H1 (cell line): Measurements from ENCODE around the gene METTL25B. TPM values are rescaled to one million over a fixed set of nuclear protein-coding genes. Genes with fewer than 3 reads are reported as not detected.

Source experiments
- CTCF ChIA-PET: fragments of 300-600 bp; sonication (Branson Sonifier 250); formaldehyde crosslinking; loops from one replicate; lab custom pipeline; 2021; ENCODE audit not compliant: partially characterized antibody; lab: Charles Lee
- POLR2A ChIA-PET: fragments of 300-600 bp; sonication (Branson Sonifier 250); formaldehyde crosslinking; loops from one replicate; lab custom pipeline; 2021; ENCODE audit warnings: inconsistent platforms; ENCODE audit not compliant: partially characterized antibody; lab: Charles Lee
- DNase-seq, 2 experiments: peaks; one replicate each; pipeline versions ENCODE4 v3.0.0 to v3.0.0-alpha.2; 2010 to 2022; ENCODE audit warnings: low spot score in 2 of 2, low read depth in 1 of 2, mixed read lengths in 1 of 2
- FAIRE-seq: peaks from 2 replicates; lab custom pipeline; 2011; peaks lifted over from hg19 to GRCh38; lab: Jason Lieb, UNC
- H2AFZ ChIP-seq: 2 replicates; pipeline ENCODE4 v1.8.1; 2012; ENCODE audit warnings: low read length, inconsistent platforms
- H2AK5ac ChIP-seq: 2 replicates; pipeline ENCODE4 v1.6.1; 2013; ENCODE audit warnings: low read depth, low read length
- H2BK120ac ChIP-seq: replicated peaks from 2 replicates; pipeline ENCODE3; 2013; ENCODE audit warnings: low read depth, low read length, inconsistent platforms
- H2BK12ac ChIP-seq: 2 replicates; pipeline ENCODE4 v1.6.1; 2013; ENCODE audit warnings: low read depth, low read length
- H2BK15ac ChIP-seq: 2 replicates; pipeline ENCODE4 v1.6.1; 2013; ENCODE audit warnings: low read length
- H2BK20ac ChIP-seq: 2 replicates; pipeline ENCODE4 v1.6.1; 2013; ENCODE audit warnings: low read length
- H2BK5ac ChIP-seq: 2 replicates; pipeline ENCODE4 v1.6.1; 2013; ENCODE audit warnings: low read depth, low read length
- H3K14ac ChIP-seq: 2 replicates; pipeline ENCODE4 v1.6.1; 2013; ENCODE audit warnings: inconsistent platforms; ENCODE audit not compliant: insufficient read length
- H3K18ac ChIP-seq: 2 replicates; pipeline ENCODE4 v1.6.1; 2013; ENCODE audit warnings: low read length; ENCODE audit errors: extremely low read depth
- H3K23ac ChIP-seq: 2 replicates; pipeline ENCODE4 v1.6.1; 2013; ENCODE audit warnings: inconsistent platforms; ENCODE audit not compliant: insufficient read length
- H3K23me2 ChIP-seq: 2 replicates; pipeline ENCODE4 v1.6.1; 2013; ENCODE audit warnings: low read depth, low read length
- H3K27ac ChIP-seq: 2 replicates; pipeline ENCODE4 v1.6.1; 2011; ENCODE audit warnings: low read depth, low read length, inconsistent platforms
- H3K27me3 ChIP-seq, 4 experiments: replicated peaks in 1 of 4; 1 replicate in 1 of 4; 2 replicates in 3 of 4; pipeline versions ENCODE4 v1.6.1 to v1.8.1; 2011 to 2013; ENCODE audit warnings: low read length in 3 of 4, mild to moderate bottlenecking in 3 of 4, inconsistent platforms in 2 of 4, mixed read lengths in 2 of 4, moderate library complexity in 1 of 4; ENCODE audit not compliant: control insufficient read depth in 3 of 4, insufficient read depth in 3 of 4; ENCODE audit errors: extremely low read depth in 1 of 4
- H3K36me3 ChIP-seq, 4 experiments: 2 replicates each; pipeline versions ENCODE4 v1.6.1 to v1.8.1; 2011 to 2013; ENCODE audit warnings: mild to moderate bottlenecking in 4 of 4, low read length in 3 of 4, moderate library complexity in 2 of 4, control low read depth in 1 of 4, inconsistent platforms in 1 of 4; ENCODE audit not compliant: insufficient read depth in 4 of 4, control insufficient read depth in 2 of 4
- H3K4ac ChIP-seq: replicated peaks from 2 replicates; pipeline ENCODE3; 2013; ENCODE audit warnings: low read length, low read depth, mixed read lengths, inconsistent platforms; ENCODE audit not compliant: insufficient read length
- H3K4me1 ChIP-seq, 4 experiments: replicated peaks in 1 of 4; 1 replicate in 1 of 4; 2 replicates in 3 of 4; pipeline versions ENCODE4 v1.6.1 to v1.8.1; 2011 to 2013; ENCODE audit warnings: low read length in 3 of 4, inconsistent platforms in 2 of 4, mixed read lengths in 1 of 4; ENCODE audit not compliant: insufficient read depth in 4 of 4, control insufficient read depth in 3 of 4
- H3K4me2 ChIP-seq, 2 experiments: 2 replicates each; pipeline versions ENCODE4 v1.6.1 to v1.8.1; 2011 to 2013; ENCODE audit warnings: low read depth in 2 of 2, low read length in 2 of 2, control low read depth in 1 of 2, inconsistent platforms in 1 of 2, mild to moderate bottlenecking in 1 of 2; ENCODE audit not compliant: insufficient read depth in 1 of 2
- H3K4me3 ChIP-seq, 4 experiments: fragments of 200-600, 300-600 bp in 1 of 4; sonication (generic), shearing (Covaris generic), sonication (Bioruptor Twin) in 1 of 4; 2 replicates each; pipeline versions ENCODE4 v1.5.1 to v1.8.1; 2011 to 2016; ENCODE audit warnings: low read length in 4 of 4, low read depth in 3 of 4, control low read depth in 2 of 4, inconsistent platforms in 2 of 4, mild to moderate bottlenecking in 2 of 4, mixed read lengths in 1 of 4, moderate library complexity in 1 of 4; ENCODE audit not compliant: insufficient read depth in 2 of 4; ENCODE audit errors: extremely low read depth in 1 of 4
- H3K56ac ChIP-seq: replicated peaks from 2 replicates; pipeline ENCODE3; 2013; ENCODE audit warnings: low read depth, mild to moderate bottlenecking, mixed read lengths, low read length, inconsistent platforms; ENCODE audit not compliant: insufficient read length
- H3K79me1 ChIP-seq: 2 replicates; pipeline ENCODE4 v1.6.1; 2013; ENCODE audit warnings: low read depth, low read length, control low read depth
- H3K79me2 ChIP-seq, 2 experiments: 2 replicates each; pipeline versions ENCODE4 v1.6.1 to v1.8.1; 2012 to 2013; ENCODE audit warnings: low read length in 2 of 2, mild to moderate bottlenecking in 2 of 2, inconsistent platforms in 1 of 2; ENCODE audit not compliant: insufficient read depth in 2 of 2, control insufficient read depth in 1 of 2
- H3K9ac ChIP-seq, 4 experiments: replicated peaks in 1 of 4; 1 replicate in 1 of 4; 2 replicates in 3 of 4; pipeline versions ENCODE4 v1.6.1 to v1.8.1; 2011 to 2013; ENCODE audit warnings: low read depth in 3 of 4, low read length in 3 of 4, control low read depth in 2 of 4, mild to moderate bottlenecking in 2 of 4, moderate library complexity in 2 of 4, inconsistent platforms in 1 of 4; ENCODE audit errors: extremely low read depth in 1 of 4
- H3K9me3 ChIP-seq, 2 experiments: 2 replicates each; pipeline versions ENCODE4 v1.6.1 to v1.8.1; 2012 to 2013; ENCODE audit warnings: mild to moderate bottlenecking in 2 of 2, moderate library complexity in 2 of 2, control low read depth in 1 of 2, inconsistent platforms in 1 of 2, low read depth in 1 of 2, low read length in 1 of 2, mixed read lengths in 1 of 2; ENCODE audit not compliant: insufficient read depth in 2 of 2
- H4K20me1 ChIP-seq, 2 experiments: replicated peaks in 1 of 2; 2 replicates each; pipeline versions ENCODE3 to v1.8.1; 2011 to 2013; ENCODE audit warnings: inconsistent platforms in 2 of 2, low read length in 2 of 2, mild to moderate bottlenecking in 1 of 2; ENCODE audit not compliant: insufficient read depth in 2 of 2, control insufficient read depth in 1 of 2
- H4K5ac ChIP-seq: 2 replicates; pipeline ENCODE4 v1.6.1; 2013; ENCODE audit warnings: low read length, low read depth, mixed read lengths, inconsistent platforms; ENCODE audit not compliant: insufficient read length
- H4K8ac ChIP-seq: 2 replicates; pipeline ENCODE4 v1.8.0; 2013; ENCODE audit warnings: mild to moderate bottlenecking, moderate library complexity, low read length, inconsistent platforms; ENCODE audit not compliant: insufficient read depth; ENCODE audit errors: extremely low read depth
- H4K91ac ChIP-seq: replicated peaks from 2 replicates; pipeline ENCODE3; 2013; ENCODE audit warnings: low read length, mixed read lengths, inconsistent platforms; ENCODE audit not compliant: insufficient read length
- BRCA1 ChIP-seq: IDR thresholded peaks from 2 replicates; pipeline ENCODE4 v1.6.1; 2012; ENCODE audit warnings: low read depth, low read length, improper control_type of control experiment
- CHD1 ChIP-seq: IDR thresholded peaks from 2 replicates; pipeline ENCODE4 v1.6.1; 2012; ENCODE audit warnings: low read depth, low read length, improper control_type of control experiment
- CHD2 ChIP-seq: IDR thresholded peaks from 2 replicates; pipeline ENCODE4 v1.6.1; 2012; ENCODE audit warnings: low read length, improper control_type of control experiment
- E2F6 ChIP-seq: IDR thresholded peaks from 2 replicates; pipeline ENCODE4 v1.6.1; 2012; ENCODE audit warnings: inconsistent platforms
- MAX ChIP-seq: IDR thresholded peaks from 2 replicates; pipeline ENCODE4 v1.6.1; 2012; ENCODE audit warnings: inconsistent platforms
- POLR2AphosphoS5 ChIP-seq: IDR thresholded peaks from 2 replicates; pipeline ENCODE4 v1.6.1; 2011; ENCODE audit warnings: low read depth, low read length
- RAD21 ChIP-seq, 2 experiments: IDR thresholded peaks in 1 of 2; conservative IDR thresholded peaks in 1 of 2; 2 replicates each; pipeline ENCODE4 v1.6.1; 2011; ENCODE audit warnings: low read depth in 2 of 2, low read length in 2 of 2, improper control_type of control experiment in 1 of 2, inconsistent platforms in 1 of 2, mild to moderate bottlenecking in 1 of 2, moderate library complexity in 1 of 2
- RBBP5 ChIP-seq: IDR thresholded peaks from 2 replicates; pipeline ENCODE4 v1.7.1; 2012; ENCODE audit warnings: low read depth, mild to moderate bottlenecking, inconsistent platforms, low read length, moderate library complexity, borderline replicate concordance
- SP1 ChIP-seq: IDR thresholded peaks from 2 replicates; pipeline ENCODE4 v1.6.1; 2011; ENCODE audit warnings: low read depth, low read length
- SP2 ChIP-seq: IDR thresholded peaks from 2 replicates; pipeline ENCODE4 v1.6.1; 2012; ENCODE audit warnings: mild to moderate bottlenecking, low read length, inconsistent platforms
- TCF12 ChIP-seq: IDR thresholded peaks from 2 replicates; pipeline ENCODE4 v1.6.1; 2011; ENCODE audit warnings: low read depth, mild to moderate bottlenecking, low read length
- WGBS, 2 experiments: shearing (Covaris generic) in 1 of 2; methylation state at CpG; one replicate each; pipeline versions ENCODE4 v1.1.6 to v1.1.7; 2013 to 2015; ENCODE audit warnings: low lambda C conversion rate in 2 of 2, mixed read lengths in 2 of 2, inconsistent platforms in 1 of 2, low coverage in 1 of 2, missing lambda C conversion rate in 1 of 2; ENCODE audit not compliant: insufficient replicate concordance in 2 of 2, insufficient coverage in 1 of 2, insufficient read length in 1 of 2; ENCODE audit errors: extremely low coverage in 1 of 2, missing lambda C conversion rate in 1 of 2; 5-methylcytosine and 5-hydroxymethylcytosine counted together
- polyA plus RNA-seq, 7 experiments: library from polyadenylated mRNA; depleted of rRNA in 3 of 7; stranded (reverse) in 5 of 7; unstranded in 2 of 7; fragments of >200 nt in 5 of 7; fragments of 200-250 nt in 2 of 7; gene quantifications; 1 replicate in 5 of 7; 2 replicates in 1 of 7; 4 replicates in 1 of 7; pipeline versions ENCODE4 v1.2.1 to v1.2.3, GENCODE V29; 2011 to 2013; ENCODE audit warnings: missing spikeins in 2 of 7, mixed read lengths in 2 of 7
- total RNA-seq: library from RNA; stranded (reverse); fragmentation: NEBNext Ultra II Directional; extraction: Animal tissue kit (Norgen Biotek cat#: 25700); gene quantifications from 2 replicates; pipeline ENCODE4 v1.2.1, GENCODE V29; 2021

METTL25B gene
- total and polyA plus RNA-seq, 2 of the 8 experiments (the other 6 are each of a cell fraction or from before 2014, with no cell fraction given) = 28.4 to 30.1 TPM

- Histone ChIP-seq H3K27me3 (no peaks in the 10 kb centered on the region), H3K79me1 (peaks cover 20% of the 10 kb centered on the region), H2BK120ac (no peak overlapping the region), H3K4me2 (peak overlapping the region; percentile 91 to 99), H3K79me2 (peaks cover 30 to 64% of the 10 kb centered on the region in 2 experiments), H3K4ac (no peak overlapping the region), H2AK5ac (no peak overlapping the region), H3K4me1 (peaks cover 32 to 49% (median 37%) of the 10 kb centered on the region in 4 experiments), H2BK20ac (no peak overlapping the region), H3K9me3 (no peaks in the 10 kb centered on the region), H3K23ac (no peak overlapping the region), H4K8ac (no peak overlapping the region), H4K5ac (peak overlapping the region; percentile 1), H3K18ac (peak overlapping the region; percentile 61; the same call in 1 of the 2 replicates), H4K20me1 (peaks cover 0 to 5% of the 10 kb centered on the region in 2 experiments), H4K91ac (peak overlapping the region; percentile 11), H3K4me3 (peak overlapping the region; percentile 75 to 100 (median 84)), H3K36me3 (peaks cover 0 to 3% (median 0%) of the 10 kb centered on the region in 4 experiments; a peak in 1 of 8 replicates), H3K9ac (peak overlapping the region; percentile 74 to 96 (median 82)), H2BK12ac (peak overlapping the region; percentile 33; the same call in 1 of the 2 replicates), H3K14ac (no peak overlapping the region), H3K56ac (no peak overlapping the region), H2BK15ac (0 out of 2 replicates have a peak overlapping the region, but pooled peaks have one; percentile 40), H3K27ac (peak overlapping the region; percentile 96; the same call in 1 of the 2 replicates), H2AFZ (no peak overlapping the region), H2BK5ac (peak overlapping the region; percentile 67; the same call in 1 of the 2 replicates), H3K23me2 (peaks cover 12% of the 10 kb centered on the region)
- ChIA-PET CTCF (interaction anchor here (0.8 to 3.2 kb wide), 4 partner anchors 21 to 110 kb away, joined by 3 to 26 read pairs (median 6); partner anchors contain the start of gene NTRK1), POLR2A (interaction anchor here (0.9 to 8.8 kb wide), 11 partner anchors 9 to 73 kb away, joined by 3 to 121 read pairs (median 10); partner anchors contain the start of genes ISG20L2, METTL25B, MRPL24 and NES)
- FAIRE-seq (no peak), DNase-seq (no peak)
- TF ChIP-seq RAD21 (IDR thresholded peaks at IDR 0.05 in 1 of 2, conservative IDR thresholded peaks at IDR 0.05 in 1 of 2; ENCODE audit: low read depth in 2 of 2, low read length in 2 of 2) (no peak), RBBP5 (no peak), CHD1 (no peak), SP1 (no peak), TCF12 (no peak), E2F6 (no peak), SP2 (no peak), POLR2AphosphoS5 (0 out of 2 replicates have a peak, but pooled peaks have one; percentile 31), BRCA1 (no peak), CHD2 (no peak), MAX (peak; percentile 34; the same call in 1 of the 2 replicates)
- 5% methylated on average over 5 of the region's 5 CpGs; no CpG with 5 or more reads in 1 of the 2 experiments for WGBS, 2 experiments
Observed at GRCh38 chr1:156750191-156750672, 22.0 kb downstream of the METTL25B start.
